ENCODE data around the gene ABCA3. TPM values are rescaled to one million over a fixed set of nuclear protein-coding genes. Genes with fewer than 3 reads are reported as not detected.

Gene ABCA3
- total RNA-seq, 2 donors from 2014 or later, result 3.3 to 3.5 TPM

- whole genome bisulfite sequencing, 2 experiments (ENCODE audit: insufficient coverage in 1 of 2, insufficient read length in 1 of 2), result 93 to 95% methylated on average over 10 to 25 of the region's 25 CpGs
- Mint-ChIP-seq H3K4me3 (no peak overlapping the region), H3K4me1 (no peaks in the 10 kb centered on the region), H3K36me3 (ENCODE audit: low read depth) (peaks cover 5% of the 10 kb centered on the region), H3K9me3 (no peaks in the 10 kb centered on the region), H3K27me3 (ENCODE audit: insufficient read depth) (peaks cover 2% of the 10 kb centered on the region), H3K27ac (no peak overlapping the region)
- Histone ChIP-seq H3K27ac (ENCODE audit: low read depth, low read length) (no peak overlapping the region), H3K4me1 (ENCODE audit: control insufficient read depth, insufficient read depth, low read length) (no peaks in the 10 kb centered on the region), H3K27me3 (ENCODE audit: control insufficient read depth, insufficient read depth, low read length, poor library complexity, severe bottlenecking) (no peaks in the 10 kb centered on the region), H3K36me3 (ENCODE audit: control insufficient read depth, insufficient read depth, low read length) (no peaks in the 10 kb centered on the region), H3K9me3 (ENCODE audit: control insufficient read depth, low read length) (no peaks in the 10 kb centered on the region), H3K9ac (ENCODE audit: extremely low read depth, low read length, poor library complexity, severe bottlenecking) (no peak overlapping the region), H3K4me3 (ENCODE audit: low read length) (no peak overlapping the region)
- TF ChIP-seq, protein P1, sequence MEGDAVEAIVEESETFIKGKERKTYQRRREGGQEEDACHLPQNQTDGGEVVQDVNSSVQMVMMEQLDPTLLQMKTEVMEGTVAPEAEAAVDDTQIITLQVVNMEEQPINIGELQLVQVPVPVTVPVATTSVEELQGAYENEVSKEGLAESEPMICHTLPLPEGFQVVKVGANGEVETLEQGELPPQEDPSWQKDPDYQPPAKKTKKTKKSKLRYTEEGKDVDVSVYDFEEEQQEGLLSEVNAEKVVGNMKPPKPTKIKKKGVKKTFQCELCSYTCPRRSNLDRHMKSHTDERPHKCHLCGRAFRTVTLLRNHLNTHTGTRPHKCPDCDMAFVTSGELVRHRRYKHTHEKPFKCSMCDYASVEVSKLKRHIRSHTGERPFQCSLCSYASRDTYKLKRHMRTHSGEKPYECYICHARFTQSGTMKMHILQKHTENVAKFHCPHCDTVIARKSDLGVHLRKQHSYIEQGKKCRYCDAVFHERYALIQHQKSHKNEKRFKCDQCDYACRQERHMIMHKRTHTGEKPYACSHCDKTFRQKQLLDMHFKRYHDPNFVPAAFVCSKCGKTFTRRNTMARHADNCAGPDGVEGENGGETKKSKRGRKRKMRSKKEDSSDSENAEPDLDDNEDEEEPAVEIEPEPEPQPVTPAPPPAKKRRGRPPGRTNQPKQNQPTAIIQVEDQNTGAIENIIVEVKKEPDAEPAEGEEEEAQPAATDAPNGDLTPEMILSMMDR (conservative IDR thresholded peaks at IDR 0.05), result no peak
- no peak for DNase-seq
These were observed 62.9 kb downstream of the ABCA3 start for GRCh38 chr16:2277466-2278271.

DNA sequence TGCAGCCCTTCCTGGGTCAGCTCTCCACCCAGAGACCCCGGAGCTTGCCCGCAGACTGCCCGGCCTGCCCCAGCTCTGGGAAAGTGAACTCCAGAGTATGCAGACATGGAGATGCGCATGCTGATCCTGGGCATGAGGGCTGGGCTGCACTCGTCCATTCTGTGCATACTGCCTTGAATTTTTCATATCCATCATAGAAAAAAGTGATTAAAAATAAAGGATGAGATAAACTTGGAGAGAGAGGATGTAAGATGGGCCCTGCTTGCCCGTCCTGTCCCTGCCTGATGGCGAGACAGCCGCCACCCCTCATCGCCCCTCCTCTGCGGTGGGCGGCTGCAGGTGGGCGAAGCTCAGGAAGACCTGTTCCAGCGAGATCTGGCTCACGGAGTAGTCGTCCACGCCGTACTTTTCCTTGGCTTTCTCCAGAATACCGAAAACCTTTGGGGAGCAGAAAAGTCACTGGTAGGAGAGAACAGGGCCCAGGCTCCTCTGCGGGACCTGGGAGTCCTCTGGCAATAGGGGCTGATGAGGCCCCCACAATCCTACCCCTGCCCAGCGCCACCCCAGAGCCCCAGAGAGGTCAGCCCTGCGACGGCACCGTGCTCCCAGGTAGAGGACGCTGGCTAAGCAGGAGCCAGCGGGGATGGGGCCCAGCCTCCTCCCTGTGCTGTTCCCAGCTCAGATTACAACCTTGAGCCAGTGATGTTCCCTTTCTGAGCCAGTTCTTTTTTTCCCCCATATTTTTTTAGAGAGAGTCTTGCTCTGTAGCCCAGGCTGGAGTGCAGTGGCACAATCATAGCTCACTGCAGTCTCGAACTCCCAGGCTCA lies 63.9 kb downstream of the ABCA3 start:
- Histone ChIP-seq H3K4me1 (ENCODE audit: control insufficient read depth, insufficient read depth, low read length) (no peaks in the 10 kb centered on the region), H3K36me3 (ENCODE audit: control insufficient read depth, insufficient read depth, low read length) (no peaks in the 10 kb centered on the region), H3K27me3 (ENCODE audit: control insufficient read depth, insufficient read depth, low read length, poor library complexity, severe bottlenecking) (no peaks in the 10 kb centered on the region), H3K27ac (ENCODE audit: low read depth, low read length) (no peak overlapping the region), H3K9me3 (ENCODE audit: control insufficient read depth, low read length) (no peaks in the 10 kb centered on the region), H3K9ac (ENCODE audit: extremely low read depth, low read length, poor library complexity, severe bottlenecking) (no peak overlapping the region), H3K4me3 (ENCODE audit: low read length) (no peak overlapping the region)
- WGBS, 2 experiments (ENCODE audit: insufficient coverage in 1 of 2, insufficient read length in 1 of 2), result 88 to 92% methylated on average over 17 to 26 of the region's 26 CpGs
- peaks cover 2% of the 10 kb centered on the region for H3K27me3 Mint-ChIP-seq (ENCODE audit: insufficient read depth)
- H3K4me1 Mint-ChIP-seq, result no peaks in the 10 kb centered on the region
- DNase-seq, result peak; percentile 43
- no peak overlapping the region for H3K4me3 Mint-ChIP-seq
- H3K36me3 Mint-ChIP-seq (ENCODE audit: low read depth), result peaks cover 6% of the 10 kb centered on the region
- no peaks in the 10 kb centered on the region for H3K9me3 Mint-ChIP-seq
- no peak overlapping the region for H3K27ac Mint-ChIP-seq
- TF ChIP-seq, protein P1 (conservative IDR thresholded peaks at IDR 0.05), result no peak

DNA sequence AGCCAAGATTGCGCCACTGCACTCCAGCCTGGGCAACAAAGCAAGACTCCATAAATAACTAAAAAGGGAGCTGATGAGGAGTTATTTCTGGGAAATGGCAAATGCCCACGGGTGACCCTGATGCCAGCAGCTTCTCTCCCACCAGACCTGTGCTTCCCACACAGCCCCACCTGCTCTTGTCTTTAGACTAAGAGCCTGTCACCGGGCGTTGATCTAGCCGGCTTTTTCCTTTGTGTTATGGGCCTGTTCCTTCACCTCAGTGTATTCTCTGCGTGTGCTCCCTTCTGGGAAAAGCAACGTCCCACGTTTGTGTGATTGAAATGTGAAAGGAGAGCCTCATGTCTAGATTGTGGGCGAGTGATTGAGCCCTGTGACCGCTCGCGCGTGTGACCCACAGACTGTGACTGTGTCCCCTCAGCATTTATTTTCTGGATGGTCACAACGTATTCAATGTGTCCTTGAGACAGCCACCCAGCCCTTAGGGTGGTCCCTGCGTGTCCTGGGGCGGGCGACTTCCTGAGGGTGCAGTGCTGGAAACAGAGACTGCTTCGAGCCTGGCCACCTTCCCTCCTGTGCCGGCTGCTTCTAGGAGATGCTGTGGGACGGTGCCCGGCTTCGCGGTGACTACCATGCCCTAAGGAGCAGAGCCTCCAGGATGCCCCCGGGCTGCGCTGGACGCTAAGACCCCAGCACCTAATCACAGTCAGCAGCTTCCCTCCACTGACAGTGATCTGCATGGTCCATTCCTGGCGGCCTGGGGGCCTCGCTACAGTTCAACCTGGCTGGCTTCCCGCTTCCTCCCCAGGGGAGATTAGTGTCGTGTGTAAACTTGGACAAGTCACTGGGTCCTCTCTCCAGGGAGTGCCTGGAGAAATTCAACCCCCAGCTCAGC lies 64.8 kb downstream of the ABCA3 start:
- Histone ChIP-seq H3K36me3 (ENCODE audit: control insufficient read depth, insufficient read depth, low read length) (no peaks in the 10 kb centered on the region), H3K4me1 (ENCODE audit: control insufficient read depth, insufficient read depth, low read length) (no peaks in the 10 kb centered on the region), H3K9ac (ENCODE audit: extremely low read depth, low read length, poor library complexity, severe bottlenecking) (no peak overlapping the region), H3K9me3 (ENCODE audit: control insufficient read depth, low read length) (no peaks in the 10 kb centered on the region), H3K27me3 (ENCODE audit: control insufficient read depth, insufficient read depth, low read length, poor library complexity, severe bottlenecking) (no peaks in the 10 kb centered on the region), H3K4me3 (ENCODE audit: low read length) (no peak overlapping the region), H3K27ac (ENCODE audit: low read depth, low read length) (no peak overlapping the region)
- Mint-ChIP-seq H3K4me3 (no peak overlapping the region), H3K9me3 (no peaks in the 10 kb centered on the region), H3K4me1 (no peaks in the 10 kb centered on the region), H3K36me3 (ENCODE audit: low read depth) (peaks cover 6% of the 10 kb centered on the region), H3K27ac (no peak overlapping the region), H3K27me3 (ENCODE audit: insufficient read depth) (peaks cover 2% of the 10 kb centered on the region)
- WGBS, 2 experiments (ENCODE audit: insufficient coverage in 1 of 2, insufficient read length in 1 of 2), result 91 to 93% methylated on average over 23 to 30 of the region's 30 CpGs
- TF ChIP-seq, protein P1 (conservative IDR thresholded peaks at IDR 0.05), result no peak
- peak; percentile 34 for DNase-seq
